GM18907 (cell line): ENCODE data around the gene GGT6.

Experiments
- ATAC-seq: cut with Tn5 transposase; IDR thresholded peaks from one replicate; pipeline ENCODE4 v1.9.1; 2021; ENCODE audit warnings: mild to moderate bottlenecking, moderate library complexity; ENCODE audit not compliant: unreplicated experiment

Gene GGT6

GRCh38 chr17:4576729-4577322 lies 16.4 kb upstream of the GGT6 start:
- no peak for ATAC-seq

DNA sequence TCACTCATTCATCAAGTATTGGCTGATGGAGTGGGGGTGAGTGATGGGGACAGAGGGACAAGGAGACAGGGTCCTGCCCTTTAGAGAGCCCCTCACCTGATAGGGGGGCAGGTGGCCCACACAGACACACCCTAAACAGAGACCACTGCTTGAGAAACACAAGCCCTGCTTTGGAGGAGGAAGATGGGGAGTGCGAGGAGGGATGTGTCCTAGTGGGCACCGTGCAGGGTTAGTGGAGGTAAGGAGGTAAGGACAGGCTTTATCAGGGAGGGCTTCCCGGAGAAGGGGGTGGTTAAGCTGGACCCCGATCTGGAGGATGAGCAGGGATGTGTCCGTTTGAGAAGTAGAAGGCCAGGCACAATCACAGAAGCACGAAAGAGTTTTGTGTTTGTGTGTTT lies 15.8 kb upstream of the GGT6 start:
- ATAC-seq: no peak

- ATAC-seq: no peak
Measured at GRCh38 chr17:4574448-4575045, 14.2 kb upstream of the GGT6 start.

GRCh38 chr17:4573669-4574068 lies 13.3 kb upstream of the GGT6 start:
- no peak for ATAC-seq

DNA sequence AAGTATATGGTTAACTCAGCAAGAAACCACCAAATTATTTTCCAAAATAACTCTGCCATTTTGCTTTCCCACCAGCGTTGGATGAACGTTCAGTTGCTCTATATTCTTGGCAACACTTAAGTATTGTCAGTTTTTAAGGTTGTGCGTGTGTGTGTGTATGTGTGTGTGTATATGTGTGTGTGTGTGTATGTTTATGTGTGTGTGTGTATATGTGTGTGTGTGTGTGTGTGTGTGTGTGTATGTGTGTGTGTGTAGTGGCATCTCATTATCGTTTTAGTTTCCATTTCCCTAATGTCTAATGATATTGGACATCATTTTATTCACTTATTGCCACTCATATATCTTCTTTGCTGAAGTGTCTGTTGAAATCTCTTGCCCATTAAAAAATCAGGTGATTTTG lies 12.7 kb upstream of the GGT6 start:
- no peak for ATAC-seq

DNA sequence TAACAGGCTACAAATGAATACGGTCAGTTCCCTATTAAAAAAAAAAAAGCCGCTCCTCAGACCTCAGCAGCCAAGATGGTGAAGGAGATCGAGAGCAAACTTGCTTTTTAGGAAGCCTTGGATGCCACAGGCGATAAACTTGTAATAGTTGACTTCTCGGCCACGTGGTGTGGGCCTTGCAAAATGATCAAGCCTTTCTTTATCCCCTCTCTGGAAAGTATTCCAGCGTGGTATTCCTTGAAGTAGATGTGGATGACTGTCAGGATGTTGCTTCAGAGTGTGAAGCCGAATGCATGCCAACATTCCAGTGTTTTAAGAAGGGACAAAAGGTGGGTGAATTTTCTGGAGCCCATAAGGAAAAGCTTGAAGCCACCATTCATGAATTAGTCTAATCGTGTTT lies 11.8 kb upstream of the GGT6 start:
- no peak for ATAC-seq

- ATAC-seq: no peak
Measured at GRCh38 chr17:4569591-4569990, 9.2 kb upstream of the GGT6 start.

DNA sequence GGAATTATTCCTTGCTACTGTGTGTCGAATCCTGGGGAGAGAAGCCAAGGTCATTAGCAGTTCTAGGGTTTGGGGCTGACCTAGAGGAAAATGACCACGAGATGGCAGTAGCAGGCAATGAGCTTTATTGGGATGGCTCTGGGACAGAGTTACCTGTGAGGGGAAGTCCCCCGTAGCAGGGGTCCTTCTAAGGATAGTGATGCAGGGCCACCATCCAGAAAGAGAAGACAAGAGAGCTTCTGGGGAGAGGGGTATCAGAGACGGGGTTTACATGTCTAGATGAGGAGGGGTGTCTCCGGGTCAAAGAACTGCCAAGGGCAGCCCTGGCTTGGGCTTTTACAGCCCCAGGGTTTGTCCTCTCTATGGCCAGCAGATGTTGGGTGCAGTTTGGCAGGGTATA lies 6.4 kb upstream of the GGT6 start:
- ATAC-seq: no peak

GRCh38 chr17:4565209-4566141 lies 5.1 kb upstream of the GGT6 start:
- no peak for ATAC-seq

DNA sequence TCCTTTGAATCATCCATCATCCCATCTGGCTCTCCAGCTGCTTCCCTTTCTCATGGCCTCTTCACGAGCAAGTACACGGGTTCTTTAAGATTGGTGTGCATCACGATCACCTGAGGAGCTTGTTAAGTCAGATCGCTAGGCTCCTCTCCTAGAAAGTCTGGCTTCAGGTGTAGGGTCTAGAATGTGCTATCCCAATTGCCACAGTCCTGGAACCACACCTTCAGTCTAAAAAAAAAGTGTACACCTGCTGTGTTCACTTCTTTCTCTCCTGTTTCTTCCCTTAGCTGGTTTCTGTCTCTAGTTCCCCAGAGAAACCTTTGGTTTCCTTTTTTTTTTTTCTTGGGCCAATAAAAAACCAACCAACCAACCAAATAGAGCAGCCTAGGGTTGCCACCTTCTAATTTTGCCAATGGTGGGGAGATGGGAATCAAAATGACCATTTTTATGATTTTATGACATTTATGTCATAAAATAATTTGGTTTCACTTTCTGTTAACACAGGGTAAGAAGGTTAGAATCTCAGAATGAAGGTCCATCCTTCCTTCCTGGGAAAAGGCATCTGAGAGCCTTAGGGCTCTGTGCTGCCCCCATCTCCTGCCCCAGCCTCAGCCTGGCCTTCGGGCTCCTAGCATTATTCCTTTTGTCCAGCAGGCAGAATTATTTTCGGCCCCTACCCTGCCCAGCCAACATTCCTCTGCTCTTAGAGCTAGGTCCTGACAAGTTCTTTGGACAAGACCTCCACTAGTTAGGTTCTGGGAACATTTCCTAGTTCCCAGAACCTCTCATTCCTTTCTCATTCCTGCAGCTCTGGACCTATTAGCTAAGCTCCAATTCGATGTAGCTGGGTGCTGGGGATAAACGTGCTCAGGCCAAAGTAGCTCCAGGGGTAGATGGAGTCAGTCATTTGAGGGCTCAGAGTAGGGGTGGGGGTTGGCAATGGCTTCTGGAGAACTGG lies 1.9 kb upstream of the GGT6 start:
- ATAC-seq: no peak

GRCh38 chr17:4560837-4561256 lies 470 bp upstream of the GGT6 start:
- ATAC-seq: no peak

DNA sequence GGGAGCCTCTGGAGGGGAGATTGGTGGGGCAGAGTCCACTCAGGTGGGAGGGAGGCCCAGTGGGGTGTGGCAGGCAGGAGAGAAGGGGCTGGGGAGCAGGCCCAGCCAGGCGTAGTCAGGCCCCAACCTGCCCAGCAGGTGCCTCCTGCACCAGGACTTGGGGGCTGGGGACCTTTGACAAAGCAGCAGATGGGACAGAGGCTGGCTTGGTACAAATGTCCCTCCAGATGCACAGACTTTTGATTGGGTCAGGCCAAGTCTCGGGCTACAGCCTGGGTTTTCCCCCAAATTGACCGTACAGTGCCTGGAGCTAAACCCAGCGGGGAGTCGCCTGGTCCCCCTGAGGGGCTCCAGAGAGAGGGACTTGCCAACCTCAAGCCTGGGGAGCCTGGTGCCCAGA lies 411 bp downstream of the GGT6 start:
- no peak for ATAC-seq

GRCh38 chr17:4559139-4559791 lies 1.1 kb downstream of the GGT6 start:
- ATAC-seq: no peak

- no peak for ATAC-seq
Measured at GRCh38 chr17:4558347-4558971, 1.9 kb downstream of the GGT6 start.

GRCh38 chr17:4557626-4558346 lies 2.6 kb downstream of the GGT6 start:
- ATAC-seq: no peak

DNA sequence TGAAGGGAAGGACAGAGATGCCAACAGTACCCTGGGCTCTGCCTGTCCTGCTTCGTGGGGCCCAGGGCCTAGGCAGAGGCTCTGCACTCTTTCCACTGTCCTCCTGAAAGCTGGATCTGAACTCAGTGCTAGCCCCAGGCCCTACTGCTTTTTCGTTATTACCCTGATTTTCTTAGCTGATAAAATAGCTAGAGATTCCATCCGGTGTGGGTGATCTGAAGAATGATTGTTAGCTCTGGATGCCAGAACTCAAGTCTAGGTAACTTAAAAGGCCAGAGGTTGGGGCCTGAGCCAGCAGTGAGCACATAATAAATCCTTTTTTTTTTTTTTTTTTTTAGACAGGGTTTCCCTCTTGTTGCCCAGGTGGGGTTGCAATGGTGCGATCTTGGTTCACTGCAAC lies 3.4 kb downstream of the GGT6 start:
- no peak for ATAC-seq

- no peak for ATAC-seq
Measured at GRCh38 chr17:4555873-4556759, 4.3 kb downstream of the GGT6 start.
